Stimulated activated naive CD4-positive, alpha-beta T cell (primary cell): ENCODE measurements around the gene PRKCE.

ENCODE experiments used
- DNase-seq, 6 experiments: peaks; one replicate each; lab custom pipeline; 2025; lab: John Stamatoyannopoulos, UW

PRKCE gene

DNA sequence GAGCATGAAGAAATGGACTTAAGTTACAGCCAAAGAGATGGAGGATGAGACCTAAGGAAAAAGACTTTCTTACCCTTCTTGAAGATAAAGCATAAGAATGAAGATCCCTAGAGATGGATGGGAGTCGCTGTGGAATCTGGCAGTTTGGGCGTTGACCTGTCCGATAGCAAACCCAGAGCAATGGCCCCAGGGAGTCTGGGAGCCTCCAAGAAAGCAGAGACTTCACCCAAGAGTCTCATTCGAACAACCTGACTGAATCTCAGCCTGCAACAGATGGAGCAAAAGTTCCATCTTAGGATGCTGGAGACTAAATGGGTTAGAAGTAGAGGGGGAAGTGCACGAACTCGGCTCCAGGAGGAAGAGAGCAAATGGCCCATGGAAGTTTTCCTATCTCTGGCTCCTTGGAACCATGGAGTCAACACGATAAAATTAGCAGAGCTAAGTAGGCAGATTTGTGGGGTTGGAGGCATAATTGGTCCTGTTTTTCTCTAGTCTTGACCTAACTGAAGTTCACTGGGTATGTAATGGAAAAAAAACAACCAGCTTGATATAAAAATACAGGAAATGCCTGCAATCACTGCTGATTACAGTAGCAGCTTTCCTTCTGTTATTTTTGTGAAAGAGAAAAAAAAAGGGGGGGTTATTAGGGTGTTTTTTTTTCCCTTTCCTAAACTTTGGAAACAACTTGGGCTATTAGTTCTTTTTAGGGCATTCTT is 467.3 kb downstream of the PRKCE start:
- DNase-seq: no peak

DNA sequence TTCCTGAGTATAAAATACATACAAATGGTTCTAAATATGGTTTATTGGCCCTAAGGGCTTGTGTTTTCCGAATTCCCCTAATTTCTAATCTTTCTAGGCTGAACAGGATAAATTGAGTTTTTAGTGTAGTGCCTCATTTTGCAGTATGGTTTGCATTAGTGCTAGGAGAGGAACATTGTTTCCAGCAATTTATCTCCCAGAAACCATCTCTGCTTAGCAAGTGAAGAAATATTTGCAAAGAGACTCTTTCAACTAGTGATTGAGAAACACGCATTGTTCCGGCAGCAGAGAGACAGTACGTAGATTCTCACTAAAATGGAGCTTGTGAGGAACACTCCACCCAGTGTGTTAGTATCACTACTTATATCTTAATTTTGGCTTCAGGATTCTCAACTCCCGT is 468.0 kb downstream of the PRKCE start:
- no peak for DNase-seq

DNA sequence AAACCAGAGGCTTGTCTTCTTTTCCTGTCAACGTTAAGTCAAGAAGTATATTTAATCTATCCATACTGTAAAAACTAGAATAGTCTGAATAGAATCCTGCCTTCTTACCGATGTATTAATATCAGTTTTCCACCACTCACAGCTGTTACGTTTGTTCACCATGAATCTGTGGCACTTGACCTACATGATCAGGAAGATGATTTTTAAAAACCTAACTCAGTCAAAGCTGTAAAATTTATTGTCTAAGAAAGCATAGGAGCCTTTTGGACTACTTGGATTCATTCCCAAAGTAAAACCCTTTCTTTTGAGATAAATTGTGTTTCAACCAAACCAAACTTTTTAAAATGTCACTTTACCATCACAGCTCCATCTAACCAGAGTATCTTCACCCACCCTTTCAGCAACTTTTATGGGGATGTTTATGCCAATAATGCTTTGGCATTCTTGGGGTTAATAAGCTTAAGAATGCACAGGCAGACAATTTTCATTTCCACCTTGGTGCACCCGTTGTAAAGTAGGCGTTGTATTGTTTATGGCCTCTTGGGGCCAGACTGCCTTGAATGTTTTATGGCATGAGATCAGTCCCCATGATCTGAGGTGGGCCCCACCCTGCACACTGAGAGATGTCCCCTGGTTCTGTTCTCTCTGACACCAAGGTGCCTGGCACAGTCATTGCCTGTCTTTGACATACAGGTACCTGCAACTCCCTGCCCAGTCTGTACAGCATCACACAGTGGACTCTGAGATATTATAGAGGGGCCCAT is 469.5 kb downstream of the PRKCE start:
- DNase-seq: no peak

DNA sequence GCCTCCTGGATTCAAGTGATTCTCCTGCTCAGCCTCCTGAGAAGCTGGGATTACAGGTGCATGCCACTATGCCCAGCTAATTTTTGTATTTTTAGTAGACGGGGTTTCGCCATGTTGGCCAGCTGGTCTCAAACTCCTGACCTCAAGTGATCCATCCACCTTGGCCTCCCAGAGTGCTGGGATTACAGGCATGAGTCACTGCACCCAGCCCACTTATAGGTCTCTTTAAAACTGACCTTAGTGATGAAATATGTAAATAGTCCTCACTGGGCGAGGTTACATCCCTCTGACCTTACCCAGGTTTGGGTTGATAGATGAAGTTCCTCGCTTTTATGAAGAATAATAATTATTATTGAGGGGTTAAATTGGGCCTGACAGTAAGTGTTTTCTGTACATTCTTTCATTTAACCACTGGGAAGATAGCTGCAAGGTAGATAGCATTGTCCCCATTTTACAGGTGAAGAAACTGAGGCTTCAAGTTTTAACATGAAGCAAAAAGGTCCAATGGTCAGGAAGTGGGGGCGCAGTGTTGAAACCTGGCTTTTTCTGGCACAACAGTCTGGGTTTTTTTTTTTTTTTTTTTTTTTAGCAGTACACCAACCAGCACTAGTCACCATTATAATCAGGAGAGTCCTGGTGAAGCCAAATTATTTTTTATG is 471.0 kb downstream of the PRKCE start:
- no peak for DNase-seq

DNA sequence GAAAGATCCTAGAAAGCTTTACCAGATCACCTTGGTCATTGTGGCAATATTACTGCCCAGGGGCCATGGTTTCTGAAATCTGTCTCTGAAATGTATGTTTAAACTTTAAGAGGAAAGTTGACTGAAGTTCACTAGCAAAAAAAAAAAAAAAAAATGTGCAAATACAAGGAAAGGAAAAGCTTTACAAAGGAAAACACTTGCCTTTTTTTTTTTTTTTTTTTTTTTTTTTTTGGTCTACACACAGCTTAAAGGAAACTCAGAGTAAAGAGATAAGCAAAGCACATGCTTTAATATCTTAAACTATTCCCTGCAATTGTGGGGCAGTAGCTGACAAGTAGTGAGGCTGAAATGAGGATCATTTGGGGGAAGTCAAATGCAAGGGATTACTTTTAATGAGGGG is 471.5 kb downstream of the PRKCE start:
- DNase-seq: peak in 1 of 6 experiments; percentile 3

DNA sequence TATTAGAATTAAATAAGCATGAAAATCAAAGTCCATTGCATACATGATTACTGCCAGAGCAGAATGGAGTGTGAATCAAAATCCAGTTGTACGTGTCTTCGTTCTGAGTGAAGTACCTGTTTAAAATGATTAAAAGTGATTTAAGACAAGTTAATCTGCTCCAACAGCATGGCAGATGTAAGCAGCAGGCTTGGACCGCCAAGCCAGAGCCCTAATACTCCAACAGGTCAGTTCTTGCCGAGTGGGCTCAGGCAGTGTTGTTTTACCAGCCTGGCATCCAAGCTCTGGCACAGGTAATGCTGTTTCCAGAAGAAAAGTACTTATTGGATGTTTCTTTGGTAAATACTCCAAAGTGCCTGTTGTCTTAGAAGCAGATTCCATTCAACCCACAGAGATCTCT is 474.3 kb downstream of the PRKCE start:
- DNase-seq: no peak

DNA sequence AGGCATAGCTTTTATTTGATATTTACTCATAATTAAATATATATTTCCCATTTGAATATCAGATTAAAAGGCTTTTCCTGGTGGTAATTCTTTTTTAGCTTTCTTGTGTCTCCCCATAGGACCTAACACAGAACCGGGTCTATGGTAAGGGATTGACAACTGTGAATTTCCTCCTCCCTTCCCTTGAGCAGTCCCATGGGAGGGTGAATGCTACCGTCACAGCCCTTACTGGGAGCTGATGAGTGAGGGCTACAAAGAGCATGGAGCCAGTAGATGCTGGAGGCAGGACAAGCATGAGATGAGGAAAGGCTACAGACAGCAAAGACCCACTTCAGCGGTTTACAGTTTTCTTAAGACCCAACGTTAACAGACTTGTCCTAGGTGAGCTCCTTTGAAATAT is 475.1 kb downstream of the PRKCE start:
- DNase-seq: no peak

DNA sequence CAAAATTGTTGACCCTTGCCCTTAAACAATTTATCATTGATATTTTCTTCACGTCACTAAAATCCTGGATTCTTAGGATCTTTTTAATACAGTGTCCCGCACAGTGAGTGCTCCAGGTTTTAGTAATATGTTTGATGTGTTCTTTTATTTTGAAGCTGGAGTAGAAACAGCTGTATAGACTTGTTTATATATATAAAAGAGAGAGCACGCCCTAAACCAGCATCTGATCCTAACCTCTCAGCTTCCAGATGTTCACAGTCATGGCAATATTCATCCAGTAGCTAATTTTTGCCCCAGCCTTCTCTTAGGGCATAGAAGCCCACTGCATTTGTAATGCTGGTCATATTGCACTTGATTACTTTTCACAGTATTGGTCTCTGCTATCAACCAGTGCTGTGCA is 475.7 kb downstream of the PRKCE start:
- DNase-seq: no peak

DNA sequence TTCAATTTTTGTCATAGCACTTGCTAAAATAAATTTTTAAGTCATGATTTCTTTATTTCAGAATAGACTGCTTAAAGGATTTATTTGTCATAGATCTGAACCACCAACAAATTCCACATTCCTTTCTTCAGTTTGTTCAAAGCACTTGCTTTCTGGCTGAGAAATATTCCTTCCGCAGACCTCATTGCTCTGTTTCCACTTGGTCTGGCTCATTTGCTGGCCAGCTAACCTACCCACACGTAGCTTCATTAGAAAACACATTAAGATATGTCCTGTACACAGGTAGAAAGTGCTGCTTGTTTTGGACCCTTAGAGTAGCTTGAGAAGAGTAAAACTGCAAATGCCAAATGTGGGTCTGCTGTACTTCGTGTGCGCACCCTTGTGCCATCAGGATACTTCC is 479.0 kb downstream of the PRKCE start:
- no peak for DNase-seq

DNA sequence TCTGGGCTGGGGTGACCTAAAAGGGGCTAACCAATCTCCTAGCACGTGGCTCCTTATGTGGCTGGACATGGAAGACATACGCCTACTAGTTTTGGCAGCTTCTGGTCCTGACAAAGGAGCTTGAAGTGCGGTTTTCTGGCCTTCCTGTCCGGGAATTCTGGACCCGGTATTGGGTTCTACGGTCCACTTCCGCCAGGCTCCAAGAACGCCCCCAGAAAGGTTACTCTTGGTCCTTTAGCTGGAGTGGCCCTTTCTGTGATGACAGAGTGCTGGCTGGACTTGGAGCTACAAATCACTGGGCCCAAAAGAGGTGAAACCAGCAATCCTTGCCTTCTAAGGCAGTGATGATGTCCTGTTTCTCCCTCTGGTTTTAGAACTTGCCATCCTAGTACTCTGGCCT is 481.5 kb downstream of the PRKCE start:
- DNase-seq: no peak

DNA sequence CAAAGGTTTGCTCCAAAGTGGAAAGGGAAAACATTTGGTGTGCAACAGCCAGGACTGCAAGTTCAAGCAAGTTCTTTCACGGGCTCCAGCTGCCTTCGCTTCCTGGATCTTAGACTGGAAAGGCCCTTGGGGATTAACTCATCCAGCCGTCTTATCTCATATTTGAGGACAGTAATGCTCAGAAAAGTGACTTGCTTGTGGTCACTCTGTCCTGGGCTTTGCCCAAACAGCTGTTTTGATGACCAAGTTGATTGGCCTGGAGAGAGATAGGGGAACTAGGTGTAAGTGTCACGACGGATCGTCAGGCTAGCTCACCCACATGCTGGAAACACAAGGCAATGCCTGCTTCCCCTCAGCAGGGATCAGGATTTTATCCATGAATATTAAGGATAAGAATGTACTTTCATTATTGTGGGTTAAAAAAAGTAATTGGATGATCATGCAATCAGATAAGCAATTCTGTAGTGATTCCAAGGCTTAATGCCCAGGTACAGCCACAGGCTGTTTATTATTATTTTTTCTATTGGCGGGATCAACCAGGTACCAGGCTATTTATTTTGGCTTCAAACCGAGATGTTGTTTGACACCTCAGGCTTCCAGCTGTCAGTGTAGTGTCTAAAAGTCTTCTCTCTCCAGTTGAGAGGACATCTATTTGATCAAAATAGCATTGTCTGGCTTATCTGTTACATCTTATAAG is 483.2 kb downstream of the PRKCE start:
- no peak for DNase-seq

DNA sequence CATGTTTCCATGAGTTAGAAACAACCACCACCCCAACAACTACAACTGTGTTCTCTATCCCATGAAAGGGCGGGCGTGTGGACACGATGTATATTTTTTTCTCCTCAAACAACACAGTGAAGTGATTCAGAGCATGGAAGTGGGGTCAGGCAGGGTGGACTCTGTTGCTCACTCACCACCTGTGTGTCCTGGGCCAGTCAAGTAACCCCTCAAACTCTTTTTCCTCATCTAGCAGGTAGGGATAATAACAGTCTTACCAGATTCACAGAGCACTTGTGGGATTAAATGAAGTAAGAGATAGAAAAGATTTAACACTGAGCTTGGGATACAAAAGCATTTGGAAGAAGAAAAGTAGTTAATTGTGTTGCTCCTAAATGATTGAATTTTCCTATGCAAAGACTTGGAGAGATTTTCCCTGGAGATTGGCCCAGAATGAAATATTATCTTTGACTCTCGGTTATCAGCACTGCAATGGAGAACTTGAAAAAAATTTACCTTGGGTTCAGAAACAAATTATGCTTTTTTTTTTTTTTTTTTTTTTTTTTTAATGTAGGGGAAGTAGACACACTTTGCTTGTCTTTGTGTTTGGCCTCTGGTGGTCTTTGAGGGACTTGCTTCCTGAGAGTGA is 483.9 kb downstream of the PRKCE start:
- DNase-seq: no peak

DNA sequence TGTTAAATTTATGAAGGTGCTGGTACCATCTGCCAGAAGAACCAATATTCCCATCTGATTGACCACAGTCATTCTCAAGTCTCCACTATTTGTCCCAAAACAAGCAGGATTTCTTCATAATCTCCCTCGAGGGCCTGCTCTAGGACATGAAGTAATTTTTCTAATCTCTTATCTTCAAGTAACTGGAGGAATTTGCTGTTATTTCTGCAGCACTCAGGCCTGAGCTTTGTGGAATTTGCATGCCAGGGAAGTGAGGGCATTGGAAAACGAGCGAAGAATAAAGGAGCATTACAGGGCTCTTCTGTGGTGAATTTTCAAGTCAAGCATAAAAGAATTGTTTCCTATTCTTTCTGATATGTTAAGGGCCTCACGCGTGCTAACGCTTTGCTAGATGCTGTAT is 484.5 kb downstream of the PRKCE start:
- no peak for DNase-seq

DNA sequence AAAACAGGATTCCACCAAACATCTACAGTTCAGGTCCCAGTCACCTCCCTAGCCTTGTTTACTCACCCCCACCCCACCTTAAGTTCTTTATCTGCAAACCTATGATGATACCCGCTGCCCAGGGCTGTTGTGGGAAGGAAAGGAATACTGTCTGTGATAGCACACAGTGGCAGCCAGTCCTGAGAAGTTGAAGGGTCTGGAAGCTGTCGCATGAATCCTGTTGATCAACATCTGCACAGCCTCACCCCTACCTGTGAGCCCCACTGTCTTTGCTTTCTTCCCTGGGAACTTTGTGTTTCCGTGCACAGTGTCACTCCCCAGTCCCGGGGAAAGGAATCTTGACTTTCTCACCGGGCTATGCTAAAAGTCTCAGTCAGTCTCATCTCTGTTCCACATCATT is 485.0 kb downstream of the PRKCE start:
- no peak for DNase-seq

DNA sequence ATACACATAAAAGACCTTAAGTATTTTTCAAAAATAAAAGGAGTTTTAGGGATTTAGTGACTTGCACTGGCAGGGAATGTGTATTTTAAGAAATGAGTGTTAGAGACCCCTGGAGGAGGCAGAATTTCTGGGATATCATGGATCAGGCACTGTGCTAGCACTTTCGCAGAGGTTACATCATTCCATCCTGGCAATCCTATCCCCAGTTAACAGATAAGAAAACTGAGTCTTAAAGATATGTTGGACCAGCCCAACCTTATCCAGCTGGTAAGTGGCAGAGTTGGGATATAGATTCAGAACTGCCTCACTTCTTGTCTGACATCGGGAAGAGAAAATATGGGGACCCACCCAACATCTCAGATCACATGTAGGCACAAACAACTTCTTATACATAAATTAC is 485.5 kb downstream of the PRKCE start:
- no peak for DNase-seq

DNA sequence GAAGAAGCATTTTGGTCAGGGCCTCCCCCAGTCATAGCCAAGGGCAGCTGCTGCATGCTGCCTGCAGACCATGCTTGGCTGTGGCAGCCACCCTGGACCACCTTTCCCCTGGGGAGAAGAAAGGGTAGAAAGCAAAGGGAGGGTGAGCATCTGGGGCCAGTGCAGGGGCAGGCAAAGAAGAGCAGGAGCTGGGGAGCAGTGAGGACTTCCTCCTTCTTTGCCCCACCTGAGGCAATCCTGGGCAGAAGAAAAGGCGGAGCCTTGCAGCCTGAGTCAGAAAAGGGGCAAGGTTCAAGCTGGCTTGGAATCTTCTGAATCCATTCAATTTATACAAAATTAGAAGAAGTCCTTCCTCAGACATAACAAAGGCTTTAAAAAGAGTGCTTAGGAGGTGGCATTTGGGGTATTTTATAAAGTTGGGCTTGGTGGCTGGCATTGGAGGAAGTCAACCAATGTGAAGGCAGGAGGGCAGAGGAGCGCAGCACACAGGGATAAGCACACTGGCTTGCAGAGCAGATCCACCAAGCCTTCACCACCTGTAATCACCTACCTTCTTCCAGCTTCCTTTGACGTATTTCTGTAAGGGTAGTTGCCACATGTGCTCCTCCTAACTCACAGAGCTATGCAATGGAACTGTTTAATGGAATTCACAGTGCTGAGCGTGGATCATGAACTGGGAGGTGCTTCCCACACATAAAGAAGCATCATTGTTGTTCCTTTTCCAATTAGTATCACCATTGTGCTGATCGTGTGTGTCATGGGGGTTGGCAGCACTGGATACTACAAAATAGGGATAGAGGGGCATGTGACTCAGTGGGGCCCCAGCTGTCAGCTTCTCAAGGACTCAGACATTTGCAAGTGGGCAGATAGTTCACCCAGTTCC is 491.3 kb downstream of the PRKCE start:
- no peak for DNase-seq

DNA sequence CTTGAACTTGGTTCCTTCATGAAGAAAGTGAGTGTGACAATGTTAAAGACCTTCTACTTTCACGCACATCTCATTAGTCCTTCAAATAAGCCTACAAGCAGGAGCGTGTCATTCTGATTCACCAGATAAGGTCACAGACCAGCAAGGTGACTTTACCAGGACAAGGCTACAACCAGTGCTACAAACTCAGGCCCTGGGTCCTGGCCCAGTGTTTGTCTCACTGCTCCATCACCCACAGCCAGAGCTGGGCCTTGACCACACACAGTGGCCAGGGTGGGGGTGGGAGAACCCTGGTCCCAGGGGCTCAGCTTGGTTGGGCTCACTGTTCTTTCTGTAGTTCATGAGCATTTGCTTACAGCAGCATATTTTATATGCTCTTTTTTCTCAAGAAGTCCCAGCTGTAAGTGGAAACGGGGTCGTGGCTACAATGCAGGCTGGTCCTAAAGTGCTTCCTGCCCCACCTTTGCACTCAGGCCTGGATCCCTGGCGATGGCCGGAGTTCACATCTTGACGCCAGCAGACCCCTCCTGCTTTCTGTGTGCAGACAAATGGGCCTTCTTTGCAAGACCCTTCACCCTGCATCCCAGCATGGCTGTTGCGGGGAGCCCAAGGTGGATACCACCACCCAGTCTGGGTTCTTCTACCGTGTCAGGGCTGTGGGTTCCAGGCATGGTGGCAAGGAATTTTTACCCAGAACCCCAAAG is 492.1 kb downstream of the PRKCE start:
- DNase-seq: no peak

DNA sequence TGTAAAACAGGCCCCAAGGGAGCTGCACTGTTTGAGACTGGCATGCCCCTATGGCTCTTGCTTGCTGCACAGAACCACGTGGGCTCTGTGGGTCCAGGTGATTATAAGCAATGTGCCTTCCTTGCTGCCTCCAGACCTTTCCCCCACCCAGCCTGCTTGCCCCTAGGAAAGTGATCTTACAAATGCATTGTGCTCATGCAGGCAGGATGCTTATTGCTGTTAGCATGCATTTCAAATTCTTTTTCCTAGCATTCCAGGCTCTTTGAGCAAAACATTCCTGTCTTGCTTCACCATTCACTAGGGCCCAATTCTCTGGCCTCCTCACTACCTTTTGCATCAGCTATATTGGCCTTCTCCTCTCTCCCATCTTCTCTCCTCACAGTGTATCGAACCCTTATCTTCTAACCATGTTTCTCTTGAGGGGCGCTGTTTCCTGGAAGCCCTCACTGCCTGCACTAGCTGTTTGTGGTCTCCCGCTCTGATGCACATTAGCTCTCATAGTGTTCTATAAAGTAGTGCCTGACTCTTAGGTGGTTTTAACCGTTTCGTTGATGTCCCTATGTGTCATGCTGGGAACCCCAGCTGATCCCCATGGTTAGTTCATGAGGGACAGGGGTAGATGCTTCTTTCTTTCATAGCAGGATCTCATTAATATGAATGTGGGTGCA is 492.8 kb downstream of the PRKCE start:
- DNase-seq: no peak

DNA sequence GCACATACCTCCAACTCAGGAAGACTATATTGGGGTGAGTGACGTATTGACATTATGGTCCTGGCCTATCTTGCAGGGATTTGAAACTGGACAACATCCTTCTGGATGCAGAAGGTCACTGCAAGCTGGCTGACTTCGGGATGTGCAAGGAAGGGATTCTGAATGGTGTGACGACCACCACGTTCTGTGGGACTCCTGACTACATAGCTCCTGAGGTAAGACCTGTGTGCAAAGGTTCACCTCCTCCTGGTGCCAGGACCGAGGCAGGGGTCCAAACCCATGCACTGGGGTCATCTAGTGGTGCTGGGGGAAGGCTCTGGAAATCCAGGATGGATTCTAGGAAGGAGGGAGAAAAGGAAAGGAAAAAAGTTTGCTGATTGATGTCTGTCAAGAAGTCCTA is 493.5 kb downstream of the PRKCE start:
- DNase-seq: no peak

DNA sequence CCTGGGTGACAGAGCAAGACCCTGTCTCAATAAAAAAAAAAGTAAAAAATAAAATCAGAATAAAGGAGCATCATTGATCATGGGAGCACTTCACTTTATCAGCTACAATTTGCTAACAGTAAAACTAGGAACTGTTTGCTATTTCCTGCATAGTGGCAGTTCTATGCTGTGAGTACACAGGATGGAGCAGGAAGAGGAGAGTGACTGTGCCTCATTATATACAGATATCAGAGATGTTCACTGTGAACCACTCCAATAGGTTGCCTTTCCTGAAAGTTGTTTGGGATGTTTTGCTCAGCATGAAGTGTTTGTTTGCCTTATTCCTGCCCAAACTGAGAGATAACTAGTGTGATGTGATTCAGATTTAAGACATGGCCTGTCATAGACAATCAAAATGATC is 494.4 kb downstream of the PRKCE start:
- DNase-seq: no peak
